Endometrial microvascular endothelial cells (primary cell): ENCODE measurements around the gene GPRASP2. TPM values are rescaled to one million over a fixed set of nuclear protein-coding genes. Genes with fewer than 3 reads are reported as not detected.
"Not testable (repeated sequence)": the region's sequence is repeated elsewhere in the genome, so short reads cannot be mapped to it uniquely, and the experiment has no call there.

Experiments
- in situ Hi-C: cut with HindIII; loops from 2 replicates; pipeline ENCODE4 v1.10.0; 2017; ENCODE audit warnings: low sequenced_read_pairs, low pct_unique_long_range_greater_than_20kb; ENCODE audit errors: inconsistent ontology term
- total RNA-seq: library from RNA; depleted of rRNA; stranded (reverse); fragments of >200 nt; gene quantifications from one replicate; pipeline ENCODE4 v1.2.3, GENCODE V29; 2015; ENCODE audit errors: inconsistent ontology term

GPRASP2 gene
- total RNA-seq, result 29.5 TPM

GRCh38 chrX:102712216-102712966 lies at the start of gene GPRASP2:
GPRASP2 (plus strand) TSS chrX:102712448; CDS start chrX:102714870, 2,422 bp downstream.
- in situ Hi-C loops, result no loop called here

DNA sequence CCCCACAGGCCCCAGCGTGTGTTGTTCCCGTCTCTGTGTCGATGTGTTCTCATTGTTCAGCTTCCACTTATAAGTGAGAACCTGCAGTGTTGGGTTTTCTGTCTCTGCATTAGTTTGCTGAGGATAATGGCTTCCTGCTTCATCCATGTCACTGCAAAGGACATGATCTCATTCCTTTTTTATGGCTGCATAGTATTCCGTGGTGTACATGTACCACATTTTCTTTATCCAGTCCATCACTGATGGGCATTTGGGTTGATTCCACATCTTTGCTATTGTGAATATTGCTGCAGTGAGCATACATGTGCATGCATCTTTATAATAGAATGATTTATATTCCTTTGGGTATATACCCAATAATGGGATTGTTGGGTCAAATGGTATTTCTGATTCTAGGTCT lies 48.4 kb upstream of the GPRASP2 start:
- in situ Hi-C loops, result not testable (repeated sequence)

DNA sequence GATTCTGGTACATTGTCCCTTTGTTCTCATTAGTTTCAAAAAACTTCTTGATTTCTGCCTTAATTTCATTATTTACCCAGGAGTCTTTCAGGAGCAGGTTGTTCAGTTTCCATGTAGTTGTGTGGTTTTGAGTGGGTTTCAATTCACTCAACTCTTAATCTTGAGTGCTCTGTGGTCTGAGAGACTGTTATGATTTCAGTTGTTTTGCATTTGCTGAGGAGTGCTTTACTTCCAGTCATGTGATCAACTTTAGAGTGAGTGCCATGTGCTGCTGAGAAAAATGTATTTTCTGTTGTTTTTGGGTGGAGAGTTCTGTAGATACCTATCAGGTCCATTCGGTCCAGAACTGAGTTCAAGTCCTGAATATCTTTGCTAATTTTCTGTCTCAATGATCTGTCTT lies 45.2 kb upstream of the GPRASP2 start:
- in situ Hi-C loops, result not testable (repeated sequence)

DNA sequence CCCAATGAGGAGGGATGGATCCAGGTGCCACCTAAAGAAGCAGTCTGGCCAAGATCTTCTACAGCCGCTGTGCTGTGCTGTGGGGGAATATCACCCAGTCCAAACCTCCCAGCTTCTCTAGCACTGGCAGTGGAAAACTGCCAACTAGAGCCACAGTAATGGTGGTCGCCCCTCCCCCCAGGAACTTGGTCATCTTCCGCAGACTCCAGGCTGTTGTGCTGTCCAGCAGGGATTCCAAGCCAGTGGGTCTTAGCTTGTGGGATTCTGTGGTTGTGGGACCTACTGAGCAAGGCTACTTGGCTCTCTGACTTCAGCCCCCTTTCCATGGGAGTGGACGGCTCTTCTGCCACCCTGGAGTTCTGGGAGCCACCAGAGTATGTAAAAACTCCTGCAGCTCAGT lies 42.7 kb upstream of the GPRASP2 start:
- in situ Hi-C loops, result no loop called here

DNA sequence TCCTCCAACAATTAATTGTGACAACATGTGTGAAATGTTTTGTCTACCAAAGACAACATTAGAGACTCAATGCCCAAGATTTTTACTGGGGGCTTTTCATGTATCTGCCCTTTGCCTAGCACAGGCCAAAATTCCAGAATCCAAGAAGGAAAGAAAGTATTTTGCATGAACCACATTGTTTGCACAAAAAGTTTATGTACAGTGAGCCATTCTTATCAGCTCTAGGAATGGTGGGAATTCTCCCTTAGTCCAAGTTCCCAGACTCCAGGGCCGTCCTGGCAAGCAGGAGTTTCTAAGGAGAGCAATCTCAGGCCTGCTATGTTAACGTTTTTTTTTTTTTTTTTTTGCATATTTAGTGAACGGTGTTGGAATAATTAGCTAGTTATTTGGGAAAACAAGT lies 39.4 kb upstream of the GPRASP2 start:
- in situ Hi-C loops, result no loop called here

GRCh38 chrX:102677479-102677878 lies 34.8 kb upstream of the GPRASP2 start:
- in situ Hi-C loops, result not testable (repeated sequence)

GRCh38 chrX:102684772-102685520 lies 27.3 kb upstream of the GPRASP2 start:
- in situ Hi-C loops, result no loop called here

- in situ Hi-C loops, result no loop called here
Measured at GRCh38 chrX:102694749-102695148, 17.5 kb upstream of the GPRASP2 start.

GRCh38 chrX:102696306-102696705 lies 15.9 kb upstream of the GPRASP2 start:
- in situ Hi-C loops, result no loop called here

DNA sequence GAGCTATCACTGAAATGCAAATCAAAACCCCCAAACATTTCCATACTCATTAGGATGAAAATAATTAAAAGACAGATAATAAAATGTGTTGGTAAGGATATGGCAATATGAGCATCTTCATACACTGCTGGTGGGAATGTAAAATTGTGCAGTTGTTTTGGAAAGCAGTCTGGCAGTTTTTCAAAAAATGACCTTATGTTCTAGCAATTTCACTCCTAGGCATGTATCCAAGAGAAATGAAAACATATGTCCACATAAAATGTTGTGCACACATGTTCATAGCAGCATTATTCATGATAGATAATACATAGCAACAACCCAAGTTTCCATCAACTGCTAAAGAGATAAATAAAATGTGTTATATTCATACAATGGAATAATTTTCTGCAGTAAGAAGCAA lies 14.8 kb upstream of the GPRASP2 start:
- in situ Hi-C loops, result no loop called here

- in situ Hi-C loops, result no loop called here
Measured at GRCh38 chrX:102708900-102709299, 3.3 kb upstream of the GPRASP2 start.

GRCh38 chrX:102711872-102712215 lies 404 bp upstream of the GPRASP2 start:
- in situ Hi-C loops, result no loop called here

GRCh38 chrX:102712981-102713625 lies 855 bp downstream of the GPRASP2 start:
- in situ Hi-C loops, result no loop called here

DNA sequence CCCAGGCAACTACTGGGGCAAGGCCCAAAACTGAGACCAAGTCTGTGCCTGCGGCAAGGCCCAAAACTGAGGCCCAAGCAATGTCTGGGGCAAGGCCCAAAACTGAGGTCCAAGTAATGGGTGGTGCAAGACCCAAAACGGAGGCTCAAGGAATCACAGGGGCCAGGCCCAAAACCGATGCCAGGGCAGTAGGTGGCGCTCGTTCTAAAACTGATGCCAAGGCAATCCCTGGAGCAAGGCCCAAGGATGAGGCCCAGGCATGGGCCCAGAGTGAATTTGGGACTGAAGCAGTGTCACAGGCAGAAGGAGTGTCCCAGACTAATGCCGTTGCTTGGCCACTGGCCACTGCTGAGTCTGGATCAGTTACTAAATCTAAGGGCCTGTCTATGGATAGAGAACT lies 2.7 kb downstream of the GPRASP2 start:
- in situ Hi-C loops, result no loop called here

- in situ Hi-C loops, result no loop called here
Measured at GRCh38 chrX:102715967-102716366, 3.7 kb downstream of the GPRASP2 start.

- in situ Hi-C loops, result no loop called here
Measured at GRCh38 chrX:102720237-102721168, 8.3 kb downstream of the GPRASP2 start, which contains the start of gene GPRASP3. GPRASP3 (plus strand) TSS chrX:102720743; CDS start chrX:102748996, 28,253 bp downstream.

GRCh38 chrX:102721169-102721506 lies 8.9 kb downstream of the GPRASP2 start:
- in situ Hi-C loops, result not testable (repeated sequence)

DNA sequence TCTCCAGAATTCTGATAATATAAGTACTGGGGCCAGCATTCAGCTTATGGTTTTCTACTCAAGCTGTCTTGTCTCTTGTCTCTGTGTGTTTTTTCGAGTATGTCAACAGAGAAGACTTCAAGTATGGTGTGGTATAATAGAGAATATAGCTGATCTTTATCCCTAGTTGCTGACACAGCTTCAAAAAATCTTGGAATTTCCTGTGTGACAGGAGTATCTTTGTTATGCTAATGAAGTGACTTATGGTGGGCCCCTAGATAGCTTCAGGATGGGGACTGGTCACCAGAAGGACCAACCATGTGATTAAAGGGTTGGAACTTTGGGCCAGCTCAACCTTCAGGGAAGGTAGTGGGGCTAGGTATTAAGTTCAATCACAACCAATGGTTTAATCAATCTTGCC lies 11.2 kb downstream of the GPRASP2 start:
- in situ Hi-C loops, result no loop called here

GRCh38 chrX:102727761-102728160 lies 15.5 kb downstream of the GPRASP2 start:
- in situ Hi-C loops, result no loop called here
